ENCODE measurements around the gene RNF144A. TPM values are rescaled to one million over a fixed set of nuclear protein-coding genes. Genes with fewer than 3 reads are reported as not detected.

RNF144A gene
- total and polyA plus RNA-seq, 10 donors: 3.8 to 86.6 (median 50.9) TPM

GRCh38 chr2:7030810-7031209, 113.6 kb downstream of the RNF144A start:
- no peak for DNase-seq
- Histone ChIP-seq H3K4me1 (peaks cover 12 to 88% (median 55%) of the 10 kb centered on the region in 6 donors), H3K36me3 (peaks cover 0 to 96% (median 27%) of the 10 kb centered on the region in 6 donors), H3K4me3 (no peak overlapping the region), H3K27ac (peak overlapping the region in 4 of 8 donors; percentile 65 to 90 (median 82)), H3K9me3 (no peaks in the 10 kb centered on the region), H3K27me3 (replicated peaks in 1 of 7) (no peaks in the 10 kb centered on the region)
- TF ChIP-seq POLR2A (IDR thresholded peaks at IDR 0.05) (no peak), POLR2AphosphoS5 (IDR thresholded peaks at IDR 0.05) (no peak), CTCF (IDR thresholded peaks at IDR 0.05 in 8 of 11, conservative IDR thresholded peaks at IDR 0.05 in 3 of 11) (no peak)
- 92 to 96% (median 92%) methylated on average over 11 of the region's 11 CpGs for WGBS, 5 donors
- intact Hi-C loops (cut with DNase I; ENCODE audit: low total_unique reads): no loop called here

- Histone ChIP-seq H3K9me3 (no peaks in the 10 kb centered on the region), H3K4me3 (no peak overlapping the region), H3K27me3 (replicated peaks in 1 of 7) (no peaks in the 10 kb centered on the region), H3K27ac (peak overlapping the region in 4 of 8 donors; percentile 44 to 84 (median 72)), H3K4me1 (peaks cover 6 to 80% (median 46%) of the 10 kb centered on the region in 6 donors), H3K36me3 (peaks cover 0 to 97% (median 29%) of the 10 kb centered on the region in 6 donors)
- intact Hi-C loops (cut with DNase I; ENCODE audit: low total_unique reads): no loop called here
- DNase-seq: peak; percentile 86
- TF ChIP-seq POLR2AphosphoS5 (IDR thresholded peaks at IDR 0.05) (peak; percentile 40 to 65 (median 65)), CTCF (IDR thresholded peaks at IDR 0.05 in 8 of 11, conservative IDR thresholded peaks at IDR 0.05 in 3 of 11) (peak in 2 of 11 experiments; percentile 14 to 19), POLR2A (IDR thresholded peaks at IDR 0.05) (no peak)
- WGBS, 5 donors: 53 to 67% (median 66%) methylated on average over 23 to 25 of the region's 25 CpGs
Observed at GRCh38 chr2:7031547-7032245, 114.5 kb downstream of the RNF144A start.

- TF ChIP-seq POLR2A (IDR thresholded peaks at IDR 0.05): no peak
- TF ChIP-seq CTCF (IDR thresholded peaks at IDR 0.05 in 8 of 11, conservative IDR thresholded peaks at IDR 0.05 in 3 of 11): no peak
- no peak for TF ChIP-seq POLR2AphosphoS5 (IDR thresholded peaks at IDR 0.05)
- intact Hi-C loops (cut with DNase I; ENCODE audit: low total_unique reads): no loop called here
- no peaks in the 10 kb centered on the region for H3K27me3 ChIP-seq (replicated peaks in 1 of 7)
- H3K27ac ChIP-seq: peak overlapping the region in 3 of 8 donors; percentile 65 to 84 (median 80)
- peaks cover 6 to 74% (median 41%) of the 10 kb centered on the region in 6 donors for H3K4me1 ChIP-seq
- 94 to 98% (median 97%) methylated on average over 15 to 16 of the region's 16 CpGs for WGBS, 5 donors
- DNase-seq: no peak
- H3K36me3 ChIP-seq: peaks cover 0 to 97% (median 29%) of the 10 kb centered on the region in 6 donors
- H3K4me3 ChIP-seq: no peak overlapping the region
- no peaks in the 10 kb centered on the region for H3K9me3 ChIP-seq
Observed at GRCh38 chr2:7032371-7032770, 115.2 kb downstream of the RNF144A start.
